Activated CD8-positive, alpha-beta T cell treated with anti-CD3 and anti-CD28 coated beads for 36 hours (primary cell): ENCODE data around the gene F12. TPM values are rescaled to one million over a fixed set of nuclear protein-coding genes. Genes with fewer than 3 reads are reported as not detected.
A peak's percentile ranks its signal among the peaks of the same experiment; 100 is the strongest.

Source experiments
- ATAC-seq: fragments of 200-7000 bp; cut with Tn5 transposase; one replicate; pipeline ENCODE4 v1.10.0; 2021; ENCODE audit warnings: mild to moderate bottlenecking, moderate library complexity
- CTCF ChIA-PET: fragments of 350-600 bp; sonication (Branson Sonifier 250); formaldehyde crosslinking; loops from one replicate; lab custom pipeline; 2021; ENCODE audit warnings: antibody characterized with exemption; lab: Charles Lee
- POLR2A ChIA-PET: fragments of 350-600 bp; sonication (Branson Sonifier 250); formaldehyde crosslinking; loops from one replicate; lab custom pipeline; 2021; ENCODE audit warnings: antibody characterized with exemption; lab: Charles Lee
- DNase-seq: peaks from one replicate; pipeline ENCODE4 v3.0.0-alpha.2; 2020
- H3K27ac Mint-ChIP-seq: one replicate; pipeline ENCODE4 v1.8.0; 2021; ENCODE audit warnings: mild to moderate bottlenecking, mixed read lengths
- H3K27me3 Mint-ChIP-seq: one replicate; pipeline ENCODE4 v1.8.0; 2021; ENCODE audit warnings: mixed read lengths
- H3K36me3 Mint-ChIP-seq: one replicate; pipeline ENCODE4 v1.8.0; 2021; ENCODE audit warnings: low read depth, mixed read lengths
- H3K4me1 Mint-ChIP-seq: one replicate; pipeline ENCODE4 v1.8.0; 2021; ENCODE audit warnings: low read depth, mixed read lengths
- H3K4me3 Mint-ChIP-seq: one replicate; pipeline ENCODE4 v1.8.0; 2021; ENCODE audit warnings: mild to moderate bottlenecking, moderate library complexity, mixed read lengths
- H3K9me3 Mint-ChIP-seq: one replicate; pipeline ENCODE4 v1.8.0; 2021; ENCODE audit warnings: mixed read lengths
- intact Hi-C: fragments of 100-400 bp; cut with micrococcal nuclease; formaldehyde crosslinking; loops from one replicate; pipeline ENCODE4 v1.10.0; 2022
- total RNA-seq, 2 experiments: library from RNA; stranded (reverse); gene quantifications; one replicate each; pipeline ENCODE4 v1.2.3, GENCODE V29; 2021
- TF ChIP-seq, protein P1 (sequence below): fragments of 200-600 bp; IDR thresholded peaks from one replicate; pipeline ENCODE4 v1.8.0; 2022; ENCODE audit warnings: antibody characterized with exemption, mild to moderate bottlenecking

F12 gene
- total RNA-seq, 2 experiments from 2014 or later: 7.9 TPM

DNA sequence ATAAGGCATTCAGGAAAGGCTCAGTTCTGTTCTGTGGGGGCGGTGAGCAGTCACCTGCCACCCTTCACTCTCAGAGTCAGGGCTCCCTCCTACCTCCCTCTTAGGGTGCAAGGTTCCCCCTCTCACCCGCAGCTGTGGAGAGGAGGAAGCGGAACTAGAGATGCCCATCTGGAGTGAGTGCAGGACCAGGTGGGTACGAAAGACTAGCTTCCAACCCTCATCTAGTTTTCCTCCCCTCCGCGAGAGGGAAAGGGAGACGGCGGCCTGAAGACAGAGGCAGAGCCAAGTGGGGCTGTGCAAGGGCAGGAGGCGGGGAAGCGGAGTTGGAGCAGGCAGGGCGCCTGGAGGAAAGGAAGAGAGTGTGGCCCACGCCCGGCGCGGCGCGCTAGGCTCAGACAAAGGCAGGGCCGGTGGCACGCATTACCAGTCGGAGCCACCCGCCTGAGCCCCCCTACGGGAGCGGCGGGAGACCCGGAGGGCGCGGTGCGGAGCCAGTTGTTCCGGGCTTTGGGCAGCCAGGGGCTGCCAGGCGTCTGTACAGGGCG is 44.6 kb upstream of the F12 start:
- intact Hi-C loops: loop anchor here (2.0 to 5.0 kb wide), 2 partner anchors 51 to 137 kb away; no protein-coding TSS in a partner anchor
- POLR2A ChIA-PET: interaction anchor here (1.1 to 22.1 kb wide), 9 partner anchors 10 to 152 kb away, joined by 4 to 606 read pairs (median 39); partner anchors contain the start of genes DBN1, GRK6, PFN3 and PRR7
- CTCF ChIA-PET: interaction anchor here (1.0 to 17.9 kb wide), 21 partner anchors 10 to 145 kb away, joined by 3 to 415 read pairs (median 6); partner anchors contain the start of genes F12, GRK6, PFN3 and PRR7
- Mint-ChIP-seq H3K4me1 (peaks cover 28% of the 10 kb centered on the region), H3K36me3 (peaks cover 7% of the 10 kb centered on the region), H3K9me3 (no peaks in the 10 kb centered on the region), H3K27ac (peak overlapping the region; percentile 39), H3K4me3 (peak overlapping the region; percentile 81), H3K27me3 (no peaks in the 10 kb centered on the region)
- DNase-seq: no peak
- TF ChIP-seq, protein P1, sequence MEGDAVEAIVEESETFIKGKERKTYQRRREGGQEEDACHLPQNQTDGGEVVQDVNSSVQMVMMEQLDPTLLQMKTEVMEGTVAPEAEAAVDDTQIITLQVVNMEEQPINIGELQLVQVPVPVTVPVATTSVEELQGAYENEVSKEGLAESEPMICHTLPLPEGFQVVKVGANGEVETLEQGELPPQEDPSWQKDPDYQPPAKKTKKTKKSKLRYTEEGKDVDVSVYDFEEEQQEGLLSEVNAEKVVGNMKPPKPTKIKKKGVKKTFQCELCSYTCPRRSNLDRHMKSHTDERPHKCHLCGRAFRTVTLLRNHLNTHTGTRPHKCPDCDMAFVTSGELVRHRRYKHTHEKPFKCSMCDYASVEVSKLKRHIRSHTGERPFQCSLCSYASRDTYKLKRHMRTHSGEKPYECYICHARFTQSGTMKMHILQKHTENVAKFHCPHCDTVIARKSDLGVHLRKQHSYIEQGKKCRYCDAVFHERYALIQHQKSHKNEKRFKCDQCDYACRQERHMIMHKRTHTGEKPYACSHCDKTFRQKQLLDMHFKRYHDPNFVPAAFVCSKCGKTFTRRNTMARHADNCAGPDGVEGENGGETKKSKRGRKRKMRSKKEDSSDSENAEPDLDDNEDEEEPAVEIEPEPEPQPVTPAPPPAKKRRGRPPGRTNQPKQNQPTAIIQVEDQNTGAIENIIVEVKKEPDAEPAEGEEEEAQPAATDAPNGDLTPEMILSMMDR: no peak
- no peak for ATAC-seq

DNA sequence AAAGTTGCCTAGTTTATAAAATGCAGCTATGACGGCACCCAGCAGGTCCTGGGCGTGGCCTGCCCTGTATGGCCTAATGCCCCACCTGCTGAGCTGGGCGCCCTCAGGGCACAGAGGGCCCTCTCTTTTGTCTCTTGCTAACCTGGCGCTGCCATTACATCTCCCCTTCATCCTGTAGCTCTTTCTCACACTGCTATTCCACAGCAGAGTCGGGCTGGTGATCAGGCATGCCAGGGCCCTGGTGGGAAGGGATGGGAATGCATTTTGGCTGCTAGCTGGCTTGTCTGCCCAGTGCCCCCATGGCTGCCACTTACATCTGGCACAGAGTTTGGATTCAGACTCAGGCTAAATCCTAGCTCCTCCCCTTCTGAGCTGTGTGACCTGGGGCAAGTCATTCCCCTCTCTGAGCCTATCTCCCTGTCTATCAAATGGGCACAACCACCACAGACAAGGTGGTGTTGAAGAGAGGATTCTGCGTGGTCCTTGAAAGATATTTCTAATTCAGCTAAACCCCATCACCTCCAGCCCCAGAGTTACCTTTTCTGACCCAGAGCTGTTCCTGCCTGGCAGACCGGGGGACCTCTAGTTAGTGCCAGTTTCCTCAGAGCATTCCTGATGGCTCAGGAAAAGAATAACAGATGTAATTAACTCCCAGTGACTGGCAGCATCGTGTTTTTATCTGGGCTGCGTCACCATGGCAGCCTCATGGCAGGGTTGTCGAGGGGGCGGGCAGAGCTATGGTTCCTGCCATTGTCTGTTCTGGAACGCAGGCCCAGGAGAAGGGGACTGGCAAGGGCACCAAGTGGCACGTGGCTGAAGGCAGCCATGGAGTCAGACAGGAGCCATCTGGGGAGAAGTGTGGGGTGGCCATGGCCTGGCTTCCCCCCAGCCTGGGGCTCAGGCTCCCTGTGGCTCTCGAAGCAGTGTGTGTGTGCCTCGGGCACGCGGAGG is 43.6 kb upstream of the F12 start:
- POLR2A ChIA-PET: interaction anchor here (1.1 to 22.1 kb wide), 10 partner anchors 9 to 151 kb away, joined by 4 to 606 read pairs (median 26); partner anchors contain the start of genes DBN1, F12, GRK6 and PFN3
- H3K4me3 Mint-ChIP-seq: peak overlapping the region; percentile 81

DNA sequence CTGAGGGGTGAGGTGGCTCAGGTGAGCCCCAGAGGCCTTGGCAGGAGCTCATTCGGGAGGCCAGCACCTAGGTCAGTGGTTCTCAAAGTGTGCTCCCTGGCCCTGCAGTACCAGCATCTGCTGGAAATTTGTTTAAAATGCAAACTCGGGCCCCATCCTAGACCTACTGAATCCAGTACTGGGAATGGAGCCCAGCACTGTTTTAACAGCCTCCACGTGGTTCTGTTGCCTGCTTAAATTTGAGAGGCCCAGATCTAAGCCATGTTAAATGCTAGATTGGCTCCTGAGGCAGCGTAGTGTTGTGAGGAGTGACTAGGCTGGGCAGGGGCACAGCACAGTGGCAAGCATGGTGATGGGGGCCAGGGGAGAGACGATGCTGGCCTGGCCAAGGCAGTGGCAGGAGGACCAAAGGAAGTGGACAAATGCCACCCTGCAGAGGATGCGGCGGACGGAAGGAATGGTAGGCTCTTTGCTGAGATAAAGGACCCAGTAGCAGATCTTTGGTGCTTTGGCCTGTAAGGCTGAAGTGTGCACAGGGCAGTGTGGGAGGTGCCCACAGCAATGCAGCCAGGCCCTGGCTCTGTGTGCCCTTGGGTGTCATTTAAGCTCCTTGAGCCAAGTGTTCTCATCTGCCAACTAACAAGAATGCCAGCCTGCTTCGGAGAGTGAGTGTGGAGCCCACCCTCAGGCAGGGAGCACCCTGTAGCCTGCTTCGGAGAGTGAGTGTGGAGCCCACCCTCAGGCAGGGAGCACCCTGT is 41.5 kb upstream of the F12 start:
- Mint-ChIP-seq H3K36me3 (peaks cover 8% of the 10 kb centered on the region), H3K9me3 (no peaks in the 10 kb centered on the region), H3K27ac (no peak overlapping the region), H3K27me3 (no peaks in the 10 kb centered on the region), H3K4me3 (no peak overlapping the region), H3K4me1 (peaks cover 33% of the 10 kb centered on the region)
- CTCF ChIA-PET: interaction anchor here (1.4 to 17.9 kb wide), 5 partner anchors 10 to 133 kb away, joined by 4 to 415 read pairs (median 71); partner anchors contain the start of genes F12 and PFN3
- intact Hi-C loops: loop anchor here (5.0 kb wide), 1 partner anchor 134 kb away; no protein-coding TSS in a partner anchor
- DNase-seq (no peak), ATAC-seq (no peak)
- POLR2A ChIA-PET: interaction anchor here (2.3 to 22.1 kb wide), 5 partner anchors 12 to 60 kb away, joined by 7 to 606 read pairs (median 55); partner anchors contain the start of genes DBN1, F12 and GRK6
- TF ChIP-seq, protein P1: no peak

More for the DNA sequence above, 43.6 kb upstream of the F12 start:
- Mint-ChIP-seq H3K27ac (no peak overlapping the region), H3K4me1 (peaks cover 36% of the 10 kb centered on the region), H3K9me3 (no peaks in the 10 kb centered on the region), H3K36me3 (peaks cover 12% of the 10 kb centered on the region), H3K27me3 (no peaks in the 10 kb centered on the region)
- ATAC-seq (no peak), DNase-seq (no peak)
- TF ChIP-seq, protein P1: no peak
- intact Hi-C loops: loop anchor here (5.0 kb wide), 1 partner anchor 136 kb away; no protein-coding TSS in a partner anchor
- CTCF ChIA-PET: interaction anchor here (0.7 to 17.9 kb wide), 14 partner anchors 11 to 144 kb away, joined by 3 to 415 read pairs (median 7); partner anchors contain the start of genes F12, PFN3 and PRR7

DNA sequence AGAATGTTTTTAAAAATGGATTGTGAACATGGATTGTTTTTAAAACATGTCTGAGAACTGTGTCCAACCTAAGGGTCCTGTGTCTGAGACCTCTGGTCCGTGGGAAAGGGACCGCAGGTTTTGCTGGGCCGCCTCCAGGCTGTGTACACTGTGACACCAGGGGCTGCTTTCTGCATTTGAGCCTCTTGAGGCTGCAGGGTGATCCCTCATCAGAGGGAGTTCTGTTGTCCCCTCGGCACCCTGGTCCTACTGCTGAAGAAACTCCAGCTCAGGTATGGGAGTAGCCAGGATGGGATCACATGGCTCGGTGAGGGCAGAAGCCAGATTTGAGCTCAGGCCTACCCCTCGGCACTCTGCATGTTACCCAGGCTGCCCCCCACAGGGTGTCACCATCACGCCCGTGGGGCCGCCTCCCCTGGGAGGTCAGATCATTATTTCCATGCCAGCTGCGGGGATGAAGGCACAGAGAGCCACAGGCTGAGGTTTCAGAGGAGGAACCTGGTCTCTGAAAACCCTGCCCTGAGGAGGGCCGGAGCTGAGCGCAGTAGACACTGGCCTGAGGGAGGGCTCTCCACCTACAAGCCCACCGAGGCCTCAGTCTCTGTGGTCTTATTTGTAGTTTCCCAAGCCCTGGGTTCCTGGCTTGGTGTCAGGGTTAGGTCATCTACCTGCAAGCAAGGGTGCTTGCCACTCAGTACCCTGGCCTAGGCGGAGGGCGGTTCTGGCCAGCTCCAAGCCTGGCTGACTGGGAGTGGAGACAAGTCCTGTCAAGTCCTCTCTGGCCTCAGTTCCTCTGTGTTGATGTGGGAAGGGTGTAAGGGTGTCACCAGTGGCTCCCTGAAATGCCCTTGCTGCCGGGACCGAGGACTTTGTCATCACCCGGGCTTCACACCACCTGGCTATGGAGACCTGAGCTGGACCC is 40.0 kb upstream of the F12 start:
- intact Hi-C loops: loop anchor here (5.0 kb wide), 1 partner anchor 132 kb away; no protein-coding TSS in a partner anchor
- ATAC-seq (no peak), DNase-seq (no peak)
- Mint-ChIP-seq H3K4me1 (peaks cover 48% of the 10 kb centered on the region), H3K36me3 (peaks cover 8% of the 10 kb centered on the region), H3K9me3 (no peaks in the 10 kb centered on the region), H3K27ac (no peak overlapping the region), H3K27me3 (no peaks in the 10 kb centered on the region), H3K4me3 (no peak overlapping the region)
- ChIA-PET CTCF (interaction anchor here (0.8 to 17.9 kb wide), 8 partner anchors 8 to 139 kb away, joined by 3 to 415 read pairs (median 6); partner anchors contain the start of genes F12 and PFN3), POLR2A (interaction anchor here (0.8 to 22.1 kb wide), 9 partner anchors 8 to 63 kb away, joined by 3 to 606 read pairs (median 10); partner anchors contain the start of genes DBN1 and GRK6)
- TF ChIP-seq, protein P1: no peak
